ENCODE data around the gene C2CD2. TPM values are rescaled to one million over a fixed set of nuclear protein-coding genes. Genes with fewer than 3 reads are reported as not detected.

C2CD2 gene
- total and polyA plus RNA-seq, 2 of the 4 experiments (the other 2 are of a cell fraction), result 15.6 to 25.3 TPM

DNA sequence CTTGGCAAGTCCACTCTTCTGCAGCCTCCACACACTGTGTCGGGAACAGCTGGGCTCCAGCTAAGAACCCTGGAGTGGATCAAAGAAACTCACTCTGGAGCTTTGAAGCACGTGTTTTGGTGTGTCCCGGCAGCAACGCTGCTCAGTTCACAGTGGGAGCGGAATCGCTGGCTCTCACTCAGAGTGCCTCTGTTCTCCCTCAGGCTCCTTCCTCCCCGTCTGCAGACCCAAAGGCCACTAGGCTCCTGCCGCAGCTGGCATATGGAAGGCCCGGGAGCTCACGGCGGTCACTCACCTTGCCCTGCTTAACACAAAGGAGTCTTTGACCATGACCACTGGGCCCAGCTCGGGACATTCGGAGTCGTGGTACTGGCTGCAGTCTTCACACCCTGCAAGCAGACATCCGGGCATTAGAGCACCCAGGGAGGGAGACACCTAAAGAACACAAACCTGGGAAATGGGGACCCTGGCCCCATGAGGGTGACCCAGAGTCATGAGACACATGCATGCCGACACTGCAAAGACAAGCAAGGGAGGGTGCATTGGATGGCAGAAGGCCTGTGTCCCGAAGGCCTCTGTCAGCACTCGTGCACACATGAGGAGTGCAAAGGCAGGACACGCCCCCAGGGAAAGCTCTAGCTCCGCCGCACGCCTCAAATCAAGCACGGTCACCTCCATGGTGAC lies 94.4 kb downstream of the C2CD2 start:
- H2AK9ac ChIP-seq (replicated peaks; ENCODE audit: low read depth, low read length, poor library complexity), result peak overlapping the region; percentile 48
- H3K9me3 ChIP-seq (ENCODE audit: control insufficient read depth, insufficient read depth, low read length), result no peaks in the 10 kb centered on the region
- H3K4me2 ChIP-seq (ENCODE audit: low read depth, low read length), result no peak overlapping the region
- CTCF ChIA-PET, result no interaction called here
- H2AFZ ChIP-seq (replicated peaks; ENCODE audit: low read length, poor library complexity), result no peak overlapping the region
- peaks cover 20% of the 10 kb centered on the region for H3K36me3 ChIP-seq (ENCODE audit: control insufficient read depth, insufficient read depth, low read length)
- dilution Hi-C loops (cut with HindIII; ENCODE audit: low sequenced_read_pairs, unreplicated experiment) (no loop called here), in situ Hi-C loops (cut with MboI; ENCODE audit: low sequenced_read_pairs) (no loop called here), intact Hi-C loops (cut with micrococcal nuclease) (no loop called here)
- H4K20me1 ChIP-seq (ENCODE audit: insufficient read depth, low read length), result no peaks in the 10 kb centered on the region
- H2BK15ac ChIP-seq (ENCODE audit: low read depth, low read length), result no peak overlapping the region
- H3K23ac ChIP-seq (ENCODE audit: low read depth, low read length), result no peak overlapping the region
- no peak overlapping the region for H2BK5ac ChIP-seq (ENCODE audit: low read depth, low read length, poor library complexity, severe bottlenecking)
- H4K91ac ChIP-seq (ENCODE audit: insufficient read depth, low read depth, low read length), result no peak overlapping the region
- no peak overlapping the region for H3K4me3 ChIP-seq (ENCODE audit: insufficient read depth, low read depth, low read length)
- ATAC-seq (ENCODE audit: low read depth) (no peak), DNase-seq (no peak)
- POLR2A ChIA-PET (ENCODE audit: unreplicated experiment), result no interaction called here
- H4K8ac ChIP-seq (ENCODE audit: low read depth in 2 of 2, low read length in 2 of 2), result no peak overlapping the region
- no peak overlapping the region for H4K5ac ChIP-seq (ENCODE audit: low read depth, low read length)
- no peak overlapping the region for H3K27ac ChIP-seq (ENCODE audit: insufficient read depth, low read length)
- BruUV-seq (replicated peaks), result no TSS peak
- TF ChIP-seq CEBPB (IDR thresholded peaks at IDR 0.05; ENCODE audit: low read depth, low read length) (no peak), MXI1 (IDR thresholded peaks at IDR 0.05; ENCODE audit: borderline replicate concordance, low read depth, low read length) (no peak), POLR2A (IDR thresholded peaks at IDR 0.05; ENCODE audit: low read depth, low read length) (no peak), RAD21 (IDR thresholded peaks at IDR 0.05; ENCODE audit: low read length) (no peak), BHLHE40 (IDR thresholded peaks at IDR 0.05; ENCODE audit: low read depth, low read length) (no peak), SMC3 (IDR thresholded peaks at IDR 0.05; ENCODE audit: low read depth, low read length) (no peak), MAZ (IDR thresholded peaks at IDR 0.05; ENCODE audit: borderline replicate concordance, low read depth, low read length) (no peak)
- TF ChIP-seq, protein P1, sequence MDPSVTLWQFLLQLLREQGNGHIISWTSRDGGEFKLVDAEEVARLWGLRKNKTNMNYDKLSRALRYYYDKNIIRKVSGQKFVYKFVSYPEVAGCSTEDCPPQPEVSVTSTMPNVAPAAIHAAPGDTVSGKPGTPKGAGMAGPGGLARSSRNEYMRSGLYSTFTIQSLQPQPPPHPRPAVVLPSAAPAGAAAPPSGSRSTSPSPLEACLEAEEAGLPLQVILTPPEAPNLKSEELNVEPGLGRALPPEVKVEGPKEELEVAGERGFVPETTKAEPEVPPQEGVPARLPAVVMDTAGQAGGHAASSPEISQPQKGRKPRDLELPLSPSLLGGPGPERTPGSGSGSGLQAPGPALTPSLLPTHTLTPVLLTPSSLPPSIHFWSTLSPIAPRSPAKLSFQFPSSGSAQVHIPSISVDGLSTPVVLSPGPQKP (IDR thresholded peaks at IDR 0.05; ENCODE audit: borderline replicate concordance, low read depth, low read length), result no peak
- TF ChIP-seq, protein P2, sequence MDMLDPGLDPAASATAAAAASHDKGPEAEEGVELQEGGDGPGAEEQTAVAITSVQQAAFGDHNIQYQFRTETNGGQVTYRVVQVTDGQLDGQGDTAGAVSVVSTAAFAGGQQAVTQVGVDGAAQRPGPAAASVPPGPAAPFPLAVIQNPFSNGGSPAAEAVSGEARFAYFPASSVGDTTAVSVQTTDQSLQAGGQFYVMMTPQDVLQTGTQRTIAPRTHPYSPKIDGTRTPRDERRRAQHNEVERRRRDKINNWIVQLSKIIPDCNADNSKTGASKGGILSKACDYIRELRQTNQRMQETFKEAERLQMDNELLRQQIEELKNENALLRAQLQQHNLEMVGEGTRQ (IDR thresholded peaks at IDR 0.05; ENCODE audit: low read depth, low read length), result no peak
- H3K14ac ChIP-seq (replicated peaks; ENCODE audit: low read depth, low read length), result no peak overlapping the region
- H3K4me1 ChIP-seq (ENCODE audit: control insufficient read depth, insufficient read depth, low read length), result peaks cover 2% of the 10 kb centered on the region; the same call in 1 of the 2 replicates
- H3K79me1 ChIP-seq (ENCODE audit: low read depth in 1 of 2, low read length in 2 of 2), result peaks cover 3 to 23% of the 10 kb centered on the region in 2 experiments; a peak in 2 of 4 replicates
- no peak overlapping the region for H2BK20ac ChIP-seq (ENCODE audit: low read depth, low read length)
- 93% methylated on average over 20 of the region's 23 CpGs; no CpG with 5 or more reads in 1 of the 2 experiments for WGBS, 2 experiments (ENCODE audit: extremely low coverage in 2 of 2, insufficient read length in 1 of 2)
- no peak overlapping the region for H3K18ac ChIP-seq (ENCODE audit: low read depth, low read length)
- H3K9ac ChIP-seq (ENCODE audit: low read depth, low read length), result no peak overlapping the region
- no peak overlapping the region for H2BK120ac ChIP-seq (ENCODE audit: low read depth, low read length)
- no peak overlapping the region for H3K4ac ChIP-seq (ENCODE audit: low read depth, low read length)
- H3K27me3 ChIP-seq (ENCODE audit: control insufficient read depth, insufficient read depth, low read length), result no peaks in the 10 kb centered on the region
- peaks cover 7% of the 10 kb centered on the region for H3K9me1 ChIP-seq (ENCODE audit: insufficient read depth, low read length)
- H3K56ac ChIP-seq (ENCODE audit: extremely low read depth, insufficient read depth, low read length), result no peak overlapping the region
- H2AK5ac ChIP-seq (ENCODE audit: low read depth, low read length), result no peak overlapping the region
